Activated CD4-positive, alpha-beta T cell treated with anti-CD3 and anti-CD28 coated beads, Interleukin-2, amount 50 U/mL, for 48 hours (primary cell): ENCODE results near the gene ZBTB34.
"Not testable (repeated sequence)": the region's sequence is repeated elsewhere in the genome, so short reads cannot be mapped to it uniquely, and the experiment has no call there.

Experiments used
- DNase-seq, 2 experiments: peaks; one replicate each; pipeline ENCODE4 v3.0.0-alpha.2; 2020

ZBTB34 gene, protein sequence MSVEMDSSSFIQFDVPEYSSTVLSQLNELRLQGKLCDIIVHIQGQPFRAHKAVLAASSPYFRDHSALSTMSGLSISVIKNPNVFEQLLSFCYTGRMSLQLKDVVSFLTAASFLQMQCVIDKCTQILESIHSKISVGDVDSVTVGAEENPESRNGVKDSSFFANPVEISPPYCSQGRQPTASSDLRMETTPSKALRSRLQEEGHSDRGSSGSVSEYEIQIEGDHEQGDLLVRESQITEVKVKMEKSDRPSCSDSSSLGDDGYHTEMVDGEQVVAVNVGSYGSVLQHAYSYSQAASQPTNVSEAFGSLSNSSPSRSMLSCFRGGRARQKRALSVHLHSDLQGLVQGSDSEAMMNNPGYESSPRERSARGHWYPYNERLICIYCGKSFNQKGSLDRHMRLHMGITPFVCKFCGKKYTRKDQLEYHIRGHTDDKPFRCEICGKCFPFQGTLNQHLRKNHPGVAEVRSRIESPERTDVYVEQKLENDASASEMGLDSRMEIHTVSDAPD

GRCh38 chr9:126860077-126860756 is at the start of gene ZBTB34:
TSS of gene ZBTB34 (plus strand) at chr9:126860639. CDS start at chr9:126879400, 18,761 bp downstream.
- DNase-seq, result peak; percentile 72 to 75

- DNase-seq, result no peak
Measured at GRCh38 chr9:126813072-126813471, 47.4 kb upstream of the ZBTB34 start.

GRCh38 chr9:126814091-126814490 is 46.3 kb upstream of the ZBTB34 start:
- DNase-seq, result no peak

DNA sequence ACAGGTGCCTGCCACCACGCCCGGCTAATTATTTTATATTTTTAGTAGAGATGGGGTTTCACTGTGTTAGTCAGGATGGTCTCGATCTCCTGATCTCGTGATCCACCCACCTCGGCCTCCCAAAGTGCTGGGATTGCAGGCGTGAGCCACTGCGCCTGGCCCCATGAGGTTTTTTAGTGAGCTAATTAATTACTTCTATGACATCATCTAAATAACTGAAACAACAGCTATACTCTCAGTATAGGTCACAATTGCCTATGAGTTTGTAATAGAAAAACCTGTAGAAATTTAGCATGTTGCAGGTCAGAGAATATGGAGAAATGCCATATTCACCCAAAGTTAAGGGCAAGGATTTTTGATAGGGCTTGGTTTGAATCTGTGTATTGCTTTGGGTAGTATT is 42.8 kb upstream of the ZBTB34 start:
- not testable (repeated sequence) for DNase-seq

GRCh38 chr9:126818482-126818881 is 42.0 kb upstream of the ZBTB34 start:
- no peak for DNase-seq

GRCh38 chr9:126819482-126819881 is 41.0 kb upstream of the ZBTB34 start:
- no peak for DNase-seq

DNA sequence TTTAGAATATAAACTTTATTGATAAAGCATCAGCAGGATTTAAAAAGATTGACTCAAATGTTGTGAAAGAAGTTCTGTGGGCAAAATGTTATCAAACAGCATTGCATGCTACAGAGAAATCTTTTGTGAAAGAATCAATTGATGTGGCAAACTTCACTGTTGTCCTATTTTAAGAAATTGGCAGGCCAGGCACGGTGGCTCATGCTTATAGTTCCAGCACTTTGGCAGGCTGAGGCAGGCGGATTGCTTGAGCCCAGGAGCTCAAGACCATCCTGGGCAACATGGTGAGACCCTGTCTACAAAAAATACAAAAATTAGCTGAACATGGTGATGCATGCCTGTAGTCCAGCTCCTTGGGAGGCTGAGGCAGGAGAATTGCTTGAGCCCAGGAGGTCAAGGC is 38.2 kb upstream of the ZBTB34 start:
- no peak for DNase-seq

DNA sequence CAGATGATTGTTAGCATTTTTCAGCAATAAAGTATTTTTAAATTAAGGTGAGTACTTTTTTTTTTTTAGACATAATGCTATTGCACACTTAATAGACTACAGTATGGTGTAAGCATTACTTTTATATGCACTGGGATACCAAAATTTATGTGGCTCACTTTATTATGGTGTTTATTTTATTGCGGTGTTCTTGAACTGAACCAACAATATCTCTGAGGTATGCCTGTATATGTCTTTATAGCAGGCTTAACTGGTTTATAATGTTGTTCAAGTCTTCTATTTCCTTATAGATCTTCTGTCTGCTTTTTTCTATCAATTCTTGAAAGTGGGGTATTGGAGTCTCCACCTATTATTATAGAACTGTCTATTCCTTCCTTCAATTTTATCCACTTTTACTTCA is 37.6 kb upstream of the ZBTB34 start:
- DNase-seq, result no peak

DNA sequence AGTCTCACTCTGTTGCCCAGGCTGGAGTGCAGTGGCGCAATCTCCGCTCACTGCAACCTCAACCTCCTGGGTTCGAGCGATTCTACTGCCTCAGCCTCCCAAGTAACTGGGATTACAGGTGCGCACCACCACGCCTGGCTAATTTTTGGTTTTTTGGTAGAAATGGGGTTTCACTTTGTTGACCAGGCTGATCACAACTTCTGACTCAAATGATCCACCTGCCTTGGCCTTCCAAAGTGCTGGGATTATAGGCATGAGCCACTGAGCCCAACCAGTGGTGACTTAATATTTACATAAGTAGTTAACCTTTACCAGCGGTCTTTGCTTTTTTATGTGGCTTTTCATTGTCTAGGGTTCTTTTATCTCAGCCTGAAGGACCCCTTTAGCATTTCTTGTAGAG is 36.4 kb upstream of the ZBTB34 start:
- not testable (repeated sequence) for DNase-seq

GRCh38 chr9:126827227-126827626 is 33.2 kb upstream of the ZBTB34 start:
- DNase-seq, result no peak

DNA sequence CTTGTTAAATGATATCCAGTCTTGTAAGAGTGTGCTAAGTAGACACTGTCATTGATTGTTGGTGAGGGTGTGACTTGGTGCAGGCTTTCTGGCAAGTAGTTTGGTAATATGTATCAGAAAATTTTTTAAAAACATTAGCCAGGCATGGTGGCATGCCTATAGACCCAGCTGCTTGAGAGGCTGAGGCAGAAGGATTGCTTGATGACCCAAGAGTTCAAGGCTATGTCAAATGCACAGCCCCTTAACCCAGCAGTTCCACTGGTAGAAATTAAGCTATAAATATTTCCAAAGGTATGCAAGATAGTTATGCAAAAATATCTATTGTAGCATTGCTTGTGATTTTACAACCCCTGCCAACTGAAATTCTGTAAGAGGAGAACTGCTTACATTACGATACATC is 31.4 kb upstream of the ZBTB34 start:
- no peak for DNase-seq

GRCh38 chr9:126830827-126831226 is 29.6 kb upstream of the ZBTB34 start:
- no peak for DNase-seq

DNA sequence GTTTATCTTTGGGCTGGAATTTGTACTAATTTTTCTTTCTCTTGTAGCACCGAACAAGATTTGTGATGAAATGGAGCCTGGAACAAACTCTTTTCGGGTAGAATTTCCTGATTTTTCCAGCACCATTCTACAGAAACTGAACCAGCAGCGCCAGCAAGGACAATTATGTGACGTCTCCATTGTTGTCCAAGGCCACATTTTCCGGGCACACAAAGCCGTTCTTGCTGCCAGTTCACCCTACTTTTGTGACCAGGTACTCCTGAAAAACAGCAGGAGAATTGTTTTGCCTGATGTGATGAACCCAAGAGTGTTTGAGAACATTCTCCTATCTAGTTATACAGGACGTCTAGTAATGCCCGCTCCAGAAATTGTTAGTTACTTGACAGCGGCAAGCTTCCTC is 28.0 kb upstream of the ZBTB34 start:
- no peak for DNase-seq

GRCh38 chr9:126833020-126833419 is 27.4 kb upstream of the ZBTB34 start:
- DNase-seq, result no peak

DNA sequence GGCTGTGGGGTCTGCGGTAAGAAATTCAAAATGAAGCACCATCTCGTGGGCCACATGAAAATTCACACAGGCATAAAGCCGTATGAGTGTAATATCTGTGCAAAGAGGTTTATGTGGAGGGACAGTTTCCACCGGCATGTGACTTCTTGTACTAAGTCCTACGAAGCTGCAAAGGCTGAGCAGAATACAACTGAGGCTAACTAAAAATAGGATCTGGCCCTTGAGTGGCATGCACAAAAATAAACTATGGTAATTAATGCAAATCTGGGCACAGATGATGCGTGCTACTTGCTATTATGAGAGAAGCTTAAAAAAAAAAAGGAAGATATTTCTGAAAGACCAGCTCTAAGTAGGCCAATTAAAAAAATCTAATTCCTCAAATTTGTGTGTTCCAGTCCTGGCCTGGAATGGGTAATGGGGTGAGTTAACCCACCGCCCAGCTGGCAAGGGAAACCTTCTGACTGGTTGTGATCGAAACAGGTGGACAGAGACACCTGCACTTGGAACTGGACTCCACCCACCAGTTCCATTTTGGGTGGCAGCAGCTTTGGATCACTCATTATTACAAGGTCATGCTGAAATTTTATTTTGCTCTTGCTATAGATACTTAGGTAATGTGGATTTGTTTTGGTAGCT is 26.6 kb upstream of the ZBTB34 start:
- no peak for DNase-seq

GRCh38 chr9:126834672-126835071 is 25.8 kb upstream of the ZBTB34 start:
- DNase-seq, result no peak

DNA sequence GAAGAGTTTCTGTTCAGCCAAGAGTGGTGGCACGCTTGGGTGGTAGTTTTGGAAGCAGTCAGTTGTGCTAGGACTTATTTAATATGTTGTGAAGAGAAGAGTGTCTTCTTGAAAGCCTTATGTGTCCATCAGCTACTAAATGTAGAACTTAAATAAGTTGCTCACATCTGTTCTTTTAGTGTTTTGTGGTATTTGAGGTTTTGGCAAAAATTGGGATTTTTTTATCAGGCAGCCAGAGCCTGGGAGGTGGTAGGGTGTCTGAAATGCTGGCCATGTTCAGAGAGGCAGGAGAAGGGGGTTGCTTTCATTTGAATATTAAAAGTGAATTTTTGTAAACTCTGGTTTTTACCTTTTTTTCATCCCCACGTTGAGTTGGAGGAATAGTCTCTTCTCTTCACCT is 24.2 kb upstream of the ZBTB34 start:
- no peak for DNase-seq

DNA sequence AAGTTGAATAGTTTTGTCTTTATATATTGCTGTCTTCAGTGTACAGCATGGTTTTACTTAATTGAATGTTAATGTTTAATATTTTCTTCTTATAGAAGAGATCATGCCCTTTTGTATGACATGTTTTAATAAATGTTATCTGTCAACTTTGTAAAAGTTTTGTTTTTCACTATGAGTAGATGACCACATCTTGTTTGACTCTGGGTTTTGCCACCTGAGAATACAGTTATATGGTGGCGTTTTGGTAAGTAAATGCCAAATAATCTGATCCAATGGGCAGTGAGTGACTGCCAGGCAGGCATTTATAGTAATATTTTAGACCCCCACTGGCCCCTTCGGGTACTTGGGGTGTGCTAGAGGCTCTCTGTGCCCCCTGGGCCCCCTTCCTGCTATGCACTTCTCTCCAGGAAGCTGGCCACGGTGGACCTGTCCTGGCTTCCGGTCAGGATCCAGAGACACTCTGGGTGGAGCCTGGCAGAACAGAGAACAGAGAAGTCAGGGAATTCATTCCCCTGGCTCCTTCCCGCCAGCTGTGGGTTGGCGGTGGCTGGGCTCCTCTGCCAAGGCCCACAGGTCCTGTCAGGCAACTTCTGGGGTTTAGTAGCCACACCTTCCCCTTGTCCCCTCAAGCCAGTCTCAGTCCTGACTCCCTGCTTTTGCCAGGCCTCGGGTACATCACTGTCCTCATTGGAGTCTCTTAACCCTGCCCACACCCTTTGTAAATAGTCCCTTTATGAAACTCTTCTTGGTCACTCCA is 22.2 kb upstream of the ZBTB34 start:
- no peak for DNase-seq

DNA sequence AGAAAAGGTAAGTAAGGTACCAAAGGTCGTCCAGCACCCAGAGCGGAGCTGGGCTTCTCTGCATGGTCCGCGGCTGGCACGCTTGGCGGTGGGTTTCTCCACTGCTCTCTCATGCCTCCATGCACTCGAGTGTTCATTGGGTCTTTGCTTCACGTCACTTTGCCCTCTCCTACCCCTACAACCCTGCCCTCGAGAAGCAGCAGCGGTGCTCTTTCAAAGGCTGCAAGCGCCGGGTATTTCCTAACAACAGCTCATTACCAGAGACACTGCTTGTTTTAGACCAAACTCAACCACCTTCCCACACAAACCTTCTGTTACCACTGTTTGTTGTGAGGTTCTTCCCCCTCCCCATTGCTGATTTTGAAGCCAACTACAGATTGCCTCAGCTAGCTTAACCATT is 21.5 kb upstream of the ZBTB34 start:
- DNase-seq, result no peak

DNA sequence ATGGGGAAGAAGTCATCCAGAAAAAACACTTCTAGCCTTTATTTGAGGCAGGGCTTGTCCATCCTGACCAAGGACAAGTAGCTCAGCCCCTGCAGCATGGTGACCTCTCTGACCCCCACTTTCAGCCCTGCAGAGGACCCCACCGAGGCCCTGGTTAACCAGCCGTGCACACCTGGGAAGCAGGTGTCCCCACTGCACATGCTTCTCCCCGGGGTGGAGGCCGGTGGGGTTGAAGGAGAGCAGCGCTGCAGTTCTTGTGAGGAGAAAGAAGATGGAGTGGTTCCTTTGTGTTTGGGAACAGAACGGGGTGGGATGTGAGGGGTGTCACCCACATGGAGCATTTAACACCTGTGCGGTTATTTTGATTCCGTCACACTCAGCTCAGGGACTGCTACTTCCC is 21.1 kb upstream of the ZBTB34 start:
- DNase-seq, result no peak

DNA sequence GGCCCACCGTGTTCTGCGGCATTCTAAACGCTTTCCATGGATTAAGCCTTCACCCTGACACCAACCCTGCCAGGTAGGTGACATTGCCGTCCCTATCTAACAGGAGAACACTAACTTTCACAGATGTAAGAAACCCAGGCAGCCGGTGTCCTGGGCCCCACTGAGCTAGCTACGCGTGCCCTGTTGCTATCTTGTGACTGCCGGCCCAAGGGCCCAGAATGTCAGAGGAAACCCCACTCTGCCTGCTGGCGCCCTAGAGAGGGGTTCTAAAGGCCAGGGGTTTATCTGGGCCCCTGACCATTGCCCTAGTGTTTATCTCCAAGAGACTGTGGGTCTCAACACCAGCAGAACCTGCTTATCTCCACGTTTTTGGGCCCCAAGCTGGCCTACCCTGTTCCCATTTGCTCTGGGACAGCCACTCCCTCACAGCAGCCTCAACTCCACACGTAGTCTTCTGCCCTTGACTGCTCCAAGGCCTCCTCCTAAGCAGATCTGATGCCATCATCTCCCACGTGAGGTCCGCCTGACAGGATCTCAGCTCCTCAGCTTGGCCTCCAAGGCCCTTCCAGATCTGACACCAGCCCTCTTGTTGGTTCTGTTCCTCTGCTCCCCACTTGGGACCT is 18.1 kb upstream of the ZBTB34 start:
- DNase-seq, result no peak

GRCh38 chr9:126842977-126843799 is 17.3 kb upstream of the ZBTB34 start:
- no peak for DNase-seq
